Effector CD4-positive, alpha-beta T cell (primary cell): ENCODE results near the gene WDPCP.
"Not testable (repeated sequence)": the region's sequence is repeated elsewhere in the genome, so short reads cannot be mapped to it uniquely, and the experiment has no call there.

Experiments used
- DNase-seq: peaks from one replicate; pipeline ENCODE4 v3.0.0-alpha.2; 2020

Gene WDPCP

DNA sequence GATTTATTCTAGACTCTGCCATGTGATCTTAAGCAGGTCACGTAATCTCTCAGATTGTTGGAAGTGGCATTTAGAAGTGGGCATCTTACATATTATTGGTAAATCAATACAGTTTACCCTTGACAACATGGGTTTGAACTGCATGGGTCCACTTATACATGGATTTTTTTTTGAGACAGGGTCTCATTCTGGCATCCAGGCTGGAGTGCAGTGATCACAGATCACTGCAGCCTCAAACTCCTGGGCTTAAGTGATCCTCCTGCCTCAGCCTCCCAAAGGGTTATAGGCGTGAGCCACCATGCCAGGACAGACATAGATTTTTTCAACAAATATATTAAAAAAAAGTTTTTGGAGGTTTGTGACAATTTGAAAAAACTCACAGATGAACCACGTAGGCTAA, 393.0 kb downstream of the WDPCP start:
- no peak for DNase-seq

DNA sequence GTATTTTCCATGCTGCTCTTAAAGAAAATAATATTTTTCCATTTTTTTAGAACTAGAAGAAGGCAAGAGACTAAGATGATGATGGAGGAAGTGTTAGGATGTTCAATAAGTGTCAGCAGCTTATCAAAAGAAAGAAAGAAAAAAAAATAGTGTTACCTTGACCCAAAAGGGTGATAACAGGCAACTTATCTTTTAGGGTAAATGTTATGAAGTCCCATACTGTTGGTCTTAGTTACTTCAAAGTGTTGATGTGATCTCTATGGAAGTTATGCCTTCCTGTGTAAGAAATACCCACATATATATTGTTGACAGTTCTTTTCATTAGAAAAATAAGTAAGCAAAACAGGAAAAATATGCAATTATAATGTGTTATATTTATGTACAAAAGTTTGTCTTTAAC, 394.1 kb downstream of the WDPCP start:
- no peak for DNase-seq

DNA sequence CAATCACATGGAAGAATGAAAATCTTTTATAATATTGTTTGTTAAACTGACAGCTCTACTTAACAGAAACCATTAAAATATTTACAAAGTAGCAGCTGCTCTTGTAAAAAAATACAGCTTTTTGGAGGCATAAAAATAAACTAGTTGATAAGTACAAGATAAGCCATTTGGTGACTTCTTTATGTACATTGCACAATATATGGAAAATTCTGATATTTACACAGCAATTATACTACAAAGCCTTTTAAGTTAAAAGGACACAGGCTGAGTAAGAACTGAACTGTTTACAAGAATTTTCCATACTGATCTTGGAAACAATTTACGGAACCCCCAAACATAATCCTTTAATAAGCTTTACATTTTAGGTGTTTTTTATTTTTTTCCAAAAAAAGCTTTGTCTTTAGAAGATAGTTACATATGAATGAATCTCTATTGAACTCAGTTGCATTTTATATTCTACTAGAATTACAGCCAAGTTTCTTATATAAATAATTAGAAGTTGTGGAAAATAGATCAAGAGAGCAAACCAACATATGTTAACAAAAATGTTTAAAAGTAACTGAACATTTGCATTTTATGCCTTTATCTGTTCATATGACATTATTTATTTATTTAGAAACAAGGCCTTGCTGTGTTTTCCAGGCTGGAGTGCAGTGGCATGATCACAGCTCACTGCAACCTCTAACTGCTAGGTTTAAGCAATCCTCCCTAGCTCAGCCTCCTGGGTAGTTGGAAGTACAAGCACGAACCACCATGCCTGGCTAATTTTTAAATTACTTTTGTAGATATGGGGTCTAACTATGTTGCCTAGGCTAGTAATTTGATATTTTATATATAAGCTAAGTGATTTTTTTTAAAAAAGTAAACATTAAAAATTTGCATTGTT, 395.1 kb downstream of the WDPCP start:
- no peak for DNase-seq

- no peak for DNase-seq
Measured at GRCh38 chr2:63192169-63192888, 395.9 kb downstream of the WDPCP start.

- no peak for DNase-seq
Measured at GRCh38 chr2:63189026-63189425, 399.3 kb downstream of the WDPCP start.

DNA sequence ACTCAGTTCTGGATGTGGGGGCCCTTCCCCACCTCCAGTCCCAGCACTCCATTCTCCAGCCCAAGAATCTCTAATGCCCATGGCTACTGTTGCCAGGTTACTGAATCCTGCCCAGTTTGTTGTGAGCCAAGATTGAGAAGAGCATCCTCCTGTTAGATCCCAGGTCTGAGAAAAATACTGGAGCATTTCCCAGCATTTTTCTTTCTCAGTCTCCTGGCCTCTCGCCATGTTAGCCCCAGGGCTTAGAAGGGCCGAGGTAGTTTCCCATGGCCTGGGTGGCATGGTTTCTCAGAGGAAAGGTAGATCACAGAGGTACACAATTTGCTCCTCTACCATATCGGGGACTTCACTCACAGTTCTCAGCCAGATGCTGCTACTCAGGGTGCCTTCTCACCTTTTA, 401.9 kb downstream of the WDPCP start:
- no peak for DNase-seq

GRCh38 chr2:63163161-63163820, 425.0 kb downstream of the WDPCP start:
- DNase-seq = no peak

GRCh38 chr2:63159262-63159661, 429.0 kb downstream of the WDPCP start:
- no peak for DNase-seq

DNA sequence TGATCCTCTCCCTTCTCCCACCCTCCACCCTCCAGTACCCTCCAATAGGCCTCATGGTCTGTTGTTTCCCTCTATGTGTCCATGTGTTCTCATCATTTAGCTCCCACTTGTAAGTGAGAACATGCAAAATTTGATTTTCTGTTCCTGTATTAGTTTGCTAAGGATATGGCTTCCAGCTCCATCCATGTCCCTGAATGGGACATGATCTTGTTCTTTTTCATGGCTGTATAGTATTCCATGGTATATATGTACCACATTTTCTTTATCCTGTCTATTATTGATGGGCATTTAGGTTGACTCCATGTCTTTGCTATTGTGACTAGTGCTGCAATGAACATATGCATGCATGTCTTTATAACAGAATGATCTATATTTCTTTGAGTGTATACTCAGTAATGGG, 451.6 kb downstream of the WDPCP start:
- not testable (repeated sequence) for DNase-seq

GRCh38 chr2:63132020-63132419, 456.3 kb downstream of the WDPCP start:
- DNase-seq = no peak

GRCh38 chr2:63131196-63131595, 457.1 kb downstream of the WDPCP start:
- DNase-seq = no peak

DNA sequence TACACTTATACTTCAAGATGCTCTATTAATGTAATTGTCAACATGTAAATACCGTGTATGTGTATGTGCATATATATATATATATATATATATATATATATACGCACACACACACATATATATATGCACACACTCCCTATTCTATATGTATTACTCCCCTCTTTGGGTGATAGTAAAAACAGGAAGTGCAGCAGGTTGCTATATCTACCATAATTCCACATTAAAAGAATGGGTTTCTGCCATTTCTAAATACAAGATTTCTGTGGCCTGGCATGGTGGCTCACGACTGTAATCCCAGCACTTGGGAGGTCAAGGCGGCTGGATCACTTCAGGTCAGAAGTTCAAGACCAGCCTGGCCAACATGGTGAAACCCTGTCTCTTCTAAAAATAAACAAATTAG, 460.7 kb downstream of the WDPCP start:
- DNase-seq = no peak

DNA sequence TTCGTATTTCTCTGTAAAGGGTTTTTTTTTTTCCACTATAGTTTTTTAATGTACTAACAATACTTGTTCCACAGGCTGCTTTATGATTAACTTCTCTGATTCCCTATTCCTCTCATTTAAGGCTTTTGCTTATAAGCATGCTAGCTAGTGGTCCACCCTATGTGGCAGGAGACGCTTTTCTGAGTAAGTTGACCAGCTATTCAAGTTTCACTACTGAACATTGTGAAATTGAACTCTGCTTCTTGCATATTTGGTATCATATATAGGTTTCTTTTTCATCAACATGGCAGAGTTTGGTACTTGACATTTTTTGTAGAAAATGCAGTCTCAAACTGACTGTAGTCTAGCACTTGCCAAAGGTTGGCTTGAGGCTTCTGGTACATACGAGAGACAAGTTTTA, 463.4 kb downstream of the WDPCP start:
- DNase-seq = no peak

GRCh38 chr2:63124218-63124617, 464.1 kb downstream of the WDPCP start:
- DNase-seq = no peak

- no peak for DNase-seq
Measured at GRCh38 chr2:63122921-63123320, 465.4 kb downstream of the WDPCP start.

- DNase-seq = no peak
Measured at GRCh38 chr2:63121055-63121834, 467.0 kb downstream of the WDPCP start.

DNA sequence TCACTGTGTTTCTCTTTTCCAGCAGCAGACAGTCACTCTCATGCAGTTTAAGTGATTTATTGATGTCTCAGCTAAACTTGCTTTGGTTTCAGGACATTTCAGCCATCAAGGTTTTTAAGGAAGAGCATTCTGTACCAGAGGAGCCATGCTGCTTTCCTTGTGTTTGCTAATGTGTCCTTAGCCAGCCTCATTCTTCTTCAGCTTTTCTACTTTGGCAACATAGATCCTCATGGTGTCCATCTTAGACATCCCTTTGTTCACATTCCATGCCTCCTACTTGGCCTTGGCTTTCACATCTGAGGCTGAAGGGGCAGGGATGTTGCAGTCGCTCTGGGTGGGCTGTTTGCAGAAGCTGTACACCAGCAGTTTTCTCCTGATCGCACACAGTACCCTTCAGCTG, 469.5 kb downstream of the WDPCP start:
- no peak for DNase-seq

- no peak for DNase-seq
Measured at GRCh38 chr2:63104482-63104881, 483.8 kb downstream of the WDPCP start.

- DNase-seq = no peak
Measured at GRCh38 chr2:63101954-63102353, 486.3 kb downstream of the WDPCP start.

- no peak for DNase-seq
Measured at GRCh38 chr2:63099032-63099431, 489.2 kb downstream of the WDPCP start.

DNA sequence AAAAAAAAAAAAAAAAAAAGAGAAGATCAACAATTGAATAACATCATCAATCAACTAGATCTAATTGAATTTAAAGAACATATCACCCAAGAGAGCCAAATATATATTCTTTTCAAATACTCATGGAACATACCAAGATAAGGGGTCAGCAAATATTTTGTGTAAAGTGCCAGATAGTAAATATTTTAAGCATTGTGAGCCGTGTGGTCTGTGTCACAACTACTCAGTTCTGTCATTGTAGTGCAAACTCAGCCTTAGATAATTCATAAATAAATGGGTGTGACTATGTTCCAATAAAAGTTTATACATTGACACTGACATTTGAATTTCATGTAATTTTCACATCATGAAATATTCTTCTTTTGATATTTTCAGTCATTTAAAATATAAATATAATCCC, 491.8 kb downstream of the WDPCP start:
- no peak for DNase-seq

DNA sequence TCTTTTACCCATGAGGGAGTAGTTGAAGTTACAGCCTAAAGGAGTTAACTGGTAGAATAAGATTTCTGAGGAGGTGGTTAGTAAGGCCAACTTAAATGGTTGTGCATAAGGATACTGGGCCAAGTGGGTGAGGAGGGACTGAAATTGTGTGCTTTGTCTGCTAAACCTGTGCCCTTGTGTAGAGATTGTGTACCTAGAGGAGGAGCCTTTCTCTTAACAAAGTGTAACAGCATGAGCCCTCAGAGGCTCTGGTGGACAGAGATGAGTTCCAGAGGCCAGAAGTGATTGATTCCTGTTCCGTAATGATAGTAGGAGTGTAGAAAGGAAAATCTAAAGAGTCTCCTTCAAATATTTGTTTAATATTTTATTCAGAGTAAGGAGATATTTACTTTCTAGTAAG, 494.8 kb downstream of the WDPCP start:
- no peak for DNase-seq

GRCh38 chr2:63092857-63093256, 495.4 kb downstream of the WDPCP start:
- no peak for DNase-seq
